ENCODE results near the gene CCT6B.
"Not testable (repeated sequence)": the region's sequence is repeated elsewhere in the genome, so short reads cannot be mapped to it uniquely, and the experiment has no call there.

CCT6B gene

GRCh38 chr17:34980681-34981537 is 19.6 kb upstream of the CCT6B start:
- DNase-seq (ENCODE audit: low read depth, low spot score), result peak; percentile 49

- DNase-seq (ENCODE audit: low read depth, low spot score), result peak; percentile 84
Measured at GRCh38 chr17:34980353-34980680, 19.1 kb upstream of the CCT6B start, which contains the start of gene LIG3. Gene LIG3, plus strand, starts transcription at chr17:34980512. Its CDS starts 2,494 bp downstream, at chr17:34983006.

- DNase-seq (ENCODE audit: low read depth, low spot score), result no peak
Measured at GRCh38 chr17:34979650-34980352, 18.5 kb upstream of the CCT6B start.

GRCh38 chr17:34979153-34979552 is 17.9 kb upstream of the CCT6B start:
- no peak for DNase-seq (ENCODE audit: low read depth, low spot score)

- no peak for DNase-seq (ENCODE audit: low read depth, low spot score)
Measured at GRCh38 chr17:34974794-34975785, 13.8 kb upstream of the CCT6B start.

GRCh38 chr17:34974179-34974578 is 12.9 kb upstream of the CCT6B start:
- no peak for DNase-seq (ENCODE audit: low read depth, low spot score)

- DNase-seq (ENCODE audit: low read depth, low spot score), result no peak
Measured at GRCh38 chr17:34958438-34958837, 2.8 kb downstream of the CCT6B start.

GRCh38 chr17:34950780-34951179 is 10.5 kb downstream of the CCT6B start:
- not testable (repeated sequence) for DNase-seq (ENCODE audit: low read depth, low spot score)

- DNase-seq (ENCODE audit: low read depth, low spot score), result no peak
Measured at GRCh38 chr17:34930283-34930682, 31.0 kb downstream of the CCT6B start.

GRCh38 chr17:34926661-34927060 is 34.6 kb downstream of the CCT6B start:
- no peak for DNase-seq (ENCODE audit: low read depth, low spot score)

- no peak for DNase-seq (ENCODE audit: low read depth, low spot score)
Measured at GRCh38 chr17:34920676-34921075, 40.6 kb downstream of the CCT6B start.

GRCh38 chr17:34917381-34917780 is 43.9 kb downstream of the CCT6B start:
- DNase-seq (ENCODE audit: low read depth, low spot score), result no peak

- DNase-seq (ENCODE audit: low read depth, low spot score), result no peak
Measured at GRCh38 chr17:34916120-34916519, 45.1 kb downstream of the CCT6B start.

GRCh38 chr17:34913001-34913400 is 48.3 kb downstream of the CCT6B start:
- DNase-seq (ENCODE audit: low read depth, low spot score), result no peak

GRCh38 chr17:34909040-34909439 is 52.2 kb downstream of the CCT6B start:
- no peak for DNase-seq (ENCODE audit: low read depth, low spot score)

GRCh38 chr17:34902831-34903547 is 58.3 kb downstream of the CCT6B start:
- no peak for DNase-seq (ENCODE audit: low read depth, low spot score)

GRCh38 chr17:34899643-34900291 is 61.5 kb downstream of the CCT6B start:
- no peak for DNase-seq (ENCODE audit: low read depth, low spot score)

GRCh38 chr17:34895383-34895782 is 65.9 kb downstream of the CCT6B start:
- no peak for DNase-seq (ENCODE audit: low read depth, low spot score)

- DNase-seq (ENCODE audit: low read depth, low spot score), result no peak
Measured at GRCh38 chr17:34894964-34895363, 66.3 kb downstream of the CCT6B start.

GRCh38 chr17:34892461-34893249 is 68.6 kb downstream of the CCT6B start:
- DNase-seq (ENCODE audit: low read depth, low spot score), result no peak

Data from activated CD4-positive, CD25-positive, alpha-beta regulatory T cell treated with anti-CD3 and anti-CD28 coated beads, Interleukin-2, amount 50 U/mL, for 16 hours (primary cell).